Endodermal cell (in vitro differentiated cells): ENCODE data around the gene NR1I2. TPM values are rescaled to one million over a fixed set of nuclear protein-coding genes. Genes with fewer than 3 reads are reported as not detected.

Experiments used
- DNase-seq: peaks from one replicate; pipeline ENCODE4 v3.0.0-alpha.2; 2017
- H3K27ac ChIP-seq: 2 replicates; pipeline ENCODE4 v1.5.1; 2013; ENCODE audit warnings: mild to moderate bottlenecking, low read depth, low read length, moderate library complexity
- H3K27me3 ChIP-seq: 2 replicates; pipeline ENCODE4 v1.6.1; 2013; ENCODE audit warnings: mild to moderate bottlenecking, low read length, moderate library complexity; ENCODE audit not compliant: insufficient read depth, control insufficient read depth, poor library complexity, severe bottlenecking
- H3K36me3 ChIP-seq: 2 replicates; pipeline ENCODE4 v1.7.0; 2013; ENCODE audit warnings: mild to moderate bottlenecking, low read length, moderate library complexity; ENCODE audit not compliant: control insufficient read depth, insufficient read depth
- H3K4me1 ChIP-seq: one replicate; pipeline ENCODE4 v1.7.0; 2013; ENCODE audit warnings: low read length; ENCODE audit not compliant: control insufficient read depth, insufficient read depth
- H3K4me3 ChIP-seq: 2 replicates; pipeline ENCODE4 v1.5.1; 2013; ENCODE audit warnings: mild to moderate bottlenecking, low read length, moderate library complexity
- H3K9ac ChIP-seq: 2 replicates; pipeline ENCODE4 v1.6.1; 2013; ENCODE audit warnings: mild to moderate bottlenecking, low read length, moderate library complexity; ENCODE audit not compliant: poor library complexity, severe bottlenecking; ENCODE audit errors: extremely low read depth
- H3K9me3 ChIP-seq: 2 replicates; pipeline ENCODE4 v1.6.1; 2013; ENCODE audit warnings: mild to moderate bottlenecking, low read length, moderate library complexity; ENCODE audit not compliant: control insufficient read depth
- H3K27ac Mint-ChIP-seq: 2 replicates; pipeline ENCODE4 v1.8.0; 2020; ENCODE audit warnings: mixed read lengths
- H3K27me3 Mint-ChIP-seq: 2 replicates; pipeline ENCODE4 v1.8.0; 2021; ENCODE audit warnings: mild to moderate bottlenecking, mixed read lengths; ENCODE audit not compliant: insufficient read depth
- H3K36me3 Mint-ChIP-seq: 2 replicates; pipeline ENCODE4 v1.8.0; 2020; ENCODE audit warnings: low read depth, mixed read lengths
- H3K4me1 Mint-ChIP-seq: 2 replicates; pipeline ENCODE4 v1.8.0; 2020; ENCODE audit warnings: mixed read lengths
- H3K4me3 Mint-ChIP-seq: 2 replicates; pipeline ENCODE4 v1.8.0; 2020; ENCODE audit warnings: mild to moderate bottlenecking, moderate library complexity, mixed read lengths
- H3K9me3 Mint-ChIP-seq: 2 replicates; pipeline ENCODE4 v1.8.0; 2020; ENCODE audit warnings: mild to moderate bottlenecking, mixed read lengths
- WGBS, 2 experiments: methylation state at CpG; one replicate each; pipeline versions ENCODE4 v1.1.5 to v1.1.7; 2013; ENCODE audit warnings: missing lambda C conversion rate in 2 of 2, mixed read lengths in 1 of 2; ENCODE audit not compliant: insufficient coverage in 1 of 2, insufficient read length in 1 of 2; 5-methylcytosine and 5-hydroxymethylcytosine counted together
- total RNA-seq, 2 donors: library from RNA; stranded (reverse); fragmentation: NEBNext Ultra II Directional in 1 of 2; extraction: Animal tissue kit (Norgen Biotek cat#: 25700) in 1 of 2; gene quantifications; 2 replicates in 1 of 2; 3 replicates in 1 of 2; pipeline ENCODE4 v1.2.1, GENCODE V29; 2021
- TF ChIP-seq, protein P1 (sequence below): fragments of 200-600 bp; sonication (generic); conservative IDR thresholded peaks from 2 replicates; pipeline ENCODE4 v1.5.0; 2021; ENCODE audit warnings: antibody characterized with exemption, mild to moderate bottlenecking

NR1I2 gene
- total RNA-seq, 2 donors from 2014 or later: 0.20 to 0.29 TPM

DNA sequence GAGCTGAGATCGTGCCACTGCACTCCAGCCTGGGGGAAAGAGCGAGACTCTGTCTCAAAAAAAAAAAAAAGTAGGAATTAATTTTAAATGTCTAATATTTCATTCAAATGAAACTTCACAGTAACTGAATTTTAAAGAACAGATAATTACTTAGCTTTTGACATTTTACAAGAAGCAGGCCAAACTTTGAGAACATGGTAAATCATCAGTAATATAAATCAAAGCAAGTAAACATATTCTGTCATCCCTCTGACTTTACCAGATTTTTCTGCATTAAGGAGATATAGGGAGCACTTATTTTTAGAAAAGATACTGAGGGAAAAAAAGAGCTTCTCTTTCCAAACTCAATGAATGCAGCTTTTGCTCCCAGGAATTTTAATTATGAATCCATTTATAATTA is 37.0 kb downstream of the NR1I2 start:
- H3K36me3 ChIP-seq: no peaks in the 10 kb centered on the region
- 88% methylated on average over 1 of the region's 2 CpGs; no CpG with 5 or more reads in 1 of the 2 experiments for WGBS, 2 experiments

DNA sequence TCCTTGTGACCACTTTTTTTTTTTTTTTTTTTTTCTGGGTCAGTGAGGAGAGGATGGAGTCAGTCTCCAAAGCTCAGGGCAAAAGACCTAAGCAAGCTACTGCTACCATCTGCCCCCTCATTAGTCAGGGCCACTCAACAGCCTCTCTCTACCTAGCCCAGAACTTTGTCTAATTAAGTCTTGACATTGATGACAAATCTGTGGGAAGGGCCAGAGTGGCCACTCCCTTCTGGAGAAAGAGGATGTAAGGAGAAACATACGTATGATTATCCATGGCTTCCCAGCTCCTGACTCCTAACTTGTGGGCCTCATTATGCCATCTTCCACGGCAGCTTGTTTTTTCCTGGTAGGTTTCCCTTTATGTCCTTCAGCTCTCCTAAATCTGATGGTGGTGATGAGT is 37.9 kb downstream of the NR1I2 start:
- Mint-ChIP-seq H3K4me3 (no peak overlapping the region), H3K4me1 (peaks cover 5% of the 10 kb centered on the region), H3K9me3 (no peaks in the 10 kb centered on the region), H3K36me3 (peaks cover 2% of the 10 kb centered on the region), H3K27me3 (no peaks in the 10 kb centered on the region), H3K27ac (no peak overlapping the region)
- TF ChIP-seq, protein P1, sequence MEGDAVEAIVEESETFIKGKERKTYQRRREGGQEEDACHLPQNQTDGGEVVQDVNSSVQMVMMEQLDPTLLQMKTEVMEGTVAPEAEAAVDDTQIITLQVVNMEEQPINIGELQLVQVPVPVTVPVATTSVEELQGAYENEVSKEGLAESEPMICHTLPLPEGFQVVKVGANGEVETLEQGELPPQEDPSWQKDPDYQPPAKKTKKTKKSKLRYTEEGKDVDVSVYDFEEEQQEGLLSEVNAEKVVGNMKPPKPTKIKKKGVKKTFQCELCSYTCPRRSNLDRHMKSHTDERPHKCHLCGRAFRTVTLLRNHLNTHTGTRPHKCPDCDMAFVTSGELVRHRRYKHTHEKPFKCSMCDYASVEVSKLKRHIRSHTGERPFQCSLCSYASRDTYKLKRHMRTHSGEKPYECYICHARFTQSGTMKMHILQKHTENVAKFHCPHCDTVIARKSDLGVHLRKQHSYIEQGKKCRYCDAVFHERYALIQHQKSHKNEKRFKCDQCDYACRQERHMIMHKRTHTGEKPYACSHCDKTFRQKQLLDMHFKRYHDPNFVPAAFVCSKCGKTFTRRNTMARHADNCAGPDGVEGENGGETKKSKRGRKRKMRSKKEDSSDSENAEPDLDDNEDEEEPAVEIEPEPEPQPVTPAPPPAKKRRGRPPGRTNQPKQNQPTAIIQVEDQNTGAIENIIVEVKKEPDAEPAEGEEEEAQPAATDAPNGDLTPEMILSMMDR: no peak
- 97 to 100% methylated on average over 1 to 2 of the region's 2 CpGs for WGBS, 2 experiments
- DNase-seq: no peak
- Histone ChIP-seq H3K27ac (no peak overlapping the region), H3K9me3 (no peaks in the 10 kb centered on the region), H3K4me3 (no peak overlapping the region), H3K9ac (no peak overlapping the region), H3K4me1 (no peaks in the 10 kb centered on the region), H3K36me3 (peaks cover 3% of the 10 kb centered on the region), H3K27me3 (no peaks in the 10 kb centered on the region)

More for the DNA sequence above, 37.0 kb downstream of the NR1I2 start:
- TF ChIP-seq, protein P1: no peak
- no peaks in the 10 kb centered on the region for H3K27me3 ChIP-seq
- H3K9ac ChIP-seq: no peak overlapping the region
- H3K4me1 ChIP-seq: no peaks in the 10 kb centered on the region
- Mint-ChIP-seq H3K27ac (no peak overlapping the region), H3K9me3 (no peaks in the 10 kb centered on the region), H3K4me3 (no peak overlapping the region), H3K36me3 (no peaks in the 10 kb centered on the region), H3K27me3 (no peaks in the 10 kb centered on the region), H3K4me1 (peaks cover 5% of the 10 kb centered on the region)
- no peak overlapping the region for H3K4me3 ChIP-seq
- no peak overlapping the region for H3K27ac ChIP-seq
- no peak for DNase-seq
- no peaks in the 10 kb centered on the region for H3K9me3 ChIP-seq

DNA sequence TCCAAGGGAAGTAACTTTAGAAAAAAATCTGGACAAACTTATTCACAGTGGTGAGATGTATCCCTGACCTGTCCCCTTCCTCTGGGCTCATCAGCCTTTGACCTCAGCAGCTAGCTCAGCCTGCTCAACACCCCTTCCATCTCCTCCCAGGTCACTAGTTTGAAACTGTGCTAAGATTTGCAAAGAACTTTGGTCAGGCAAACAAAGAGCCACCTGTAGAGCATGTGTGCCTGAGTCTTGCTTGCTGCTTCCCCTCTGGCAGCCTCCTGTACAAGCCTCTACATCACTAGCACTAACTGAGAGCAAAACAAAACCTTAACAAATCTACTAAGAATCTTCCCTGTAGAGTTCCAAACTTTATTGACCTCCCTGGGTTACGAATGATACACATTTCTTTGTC is 43.9 kb downstream of the NR1I2 start:
- TF ChIP-seq, protein P1: no peak
- Histone ChIP-seq H3K27me3 (no peaks in the 10 kb centered on the region), H3K4me1 (no peaks in the 10 kb centered on the region), H3K4me3 (no peak overlapping the region), H3K27ac (no peak overlapping the region), H3K9me3 (no peaks in the 10 kb centered on the region), H3K9ac (no peak overlapping the region), H3K36me3 (peaks cover 15% of the 10 kb centered on the region)
- peaks cover 20% of the 10 kb centered on the region for H3K4me1 Mint-ChIP-seq
- H3K27ac Mint-ChIP-seq: peak overlapping the region; percentile 3
- no peaks in the 10 kb centered on the region for H3K27me3 Mint-ChIP-seq
- H3K4me3 Mint-ChIP-seq: no peak overlapping the region
- WGBS, 2 experiments: 83 to 96% methylated on average over 1 of the region's 1 CpG
- H3K9me3 Mint-ChIP-seq: no peaks in the 10 kb centered on the region
- peaks cover 10% of the 10 kb centered on the region for H3K36me3 Mint-ChIP-seq
- DNase-seq: no peak
